Posterior cingulate gyrus (tissue), 11 donors: Measurements from ENCODE around the gene LRRC53.
A peak's percentile ranks its signal among the peaks of the same experiment; 100 is the strongest.

Experiments used
- DNase-seq, 10 donors: peaks; one replicate each; pipeline versions ENCODE4 v3.0.0 to v3.0.0-alpha.2; 2020 to 2021; ENCODE audit warnings: mixed read lengths in 3 of 10
- intact Hi-C: fragments of 100-400 bp; cut with DNase I; formaldehyde crosslinking; loops from one replicate; pipeline ENCODE4 v1.15.1; 2023

LRRC53 gene

DNA sequence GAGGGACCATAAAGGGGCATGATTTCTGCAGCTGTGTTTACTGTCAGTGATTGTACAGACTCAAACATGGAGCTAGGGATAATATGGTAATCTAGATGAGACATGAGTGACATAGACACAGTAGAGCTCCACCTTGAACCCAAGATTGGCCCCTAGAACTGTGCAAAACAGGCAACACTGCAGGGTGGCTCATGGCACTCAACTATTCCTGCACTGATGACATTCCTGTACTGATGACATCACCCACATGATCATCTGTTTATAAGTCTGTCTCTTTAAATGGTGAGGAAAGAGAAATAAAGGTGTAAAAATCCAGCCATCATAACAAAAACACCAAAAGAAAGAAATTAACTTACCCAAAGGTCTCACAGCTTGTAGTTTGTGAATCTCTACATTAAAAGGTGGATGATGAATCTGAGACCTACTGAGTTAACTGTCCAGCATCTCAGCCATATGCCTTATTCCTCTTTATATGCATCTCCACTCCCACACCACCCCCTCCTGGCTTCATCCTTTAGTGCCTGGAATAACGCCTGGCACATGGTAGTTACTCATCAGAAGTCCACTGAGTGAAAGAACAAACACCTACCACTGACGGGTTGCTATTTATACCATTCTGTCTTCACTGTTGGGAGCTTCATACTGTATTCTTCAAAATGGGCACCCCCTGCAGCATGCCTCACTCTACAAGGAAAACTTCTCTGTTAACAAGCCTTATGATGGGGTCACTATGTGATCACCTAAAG is at the start of gene LRRC53:
TSS of gene LRRC53 (minus strand) at position 442 of the 746 bp plus-strand sequence. CDS start 29,262 bp downstream, outside the sequence.
- intact Hi-C loops, result no loop called here
- peak in 5 of 10 donors; percentile 10 to 86 (median 23) for DNase-seq

- intact Hi-C loops, result no loop called here
- DNase-seq, result no peak
Observed at GRCh38 chr1:74549932-74550331, 37.5 kb upstream of the LRRC53 start.

- no peak for DNase-seq
- intact Hi-C loops, result no loop called here
Observed at GRCh38 chr1:74548961-74549750, 36.7 kb upstream of the LRRC53 start.

DNA sequence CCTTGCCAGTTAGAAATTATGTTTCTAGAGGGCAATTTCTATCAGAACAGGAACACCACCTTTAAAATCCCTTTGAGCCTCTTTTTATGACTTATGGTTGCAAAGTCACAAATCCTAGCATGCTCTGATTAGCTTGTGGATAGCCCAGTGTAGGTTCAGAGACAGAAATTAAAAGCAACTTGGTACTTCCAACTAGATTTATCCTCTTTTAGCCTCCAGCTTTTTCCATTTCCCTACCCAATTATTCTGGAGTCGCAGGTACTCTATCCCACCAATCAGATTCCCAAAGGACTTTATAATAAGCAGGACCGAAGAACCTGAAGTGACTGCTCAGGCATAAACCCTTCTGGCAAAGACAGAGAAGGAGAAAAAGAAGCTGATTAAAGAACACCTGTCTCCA is 33.4 kb upstream of the LRRC53 start:
- DNase-seq, result no peak
- intact Hi-C loops, result no loop called here

- intact Hi-C loops, result no loop called here
- no peak for DNase-seq
Observed at GRCh38 chr1:74534241-74534640, 21.8 kb upstream of the LRRC53 start.

- intact Hi-C loops, result no loop called here
- DNase-seq, result no peak
Observed at GRCh38 chr1:74531796-74532195, 19.4 kb upstream of the LRRC53 start.

- intact Hi-C loops, result no loop called here
- no peak for DNase-seq
Observed at GRCh38 chr1:74530892-74531291, 18.5 kb upstream of the LRRC53 start.

- DNase-seq, result peak in 1 of 10 donors; percentile 71
Observed at GRCh38 chr1:74528123-74528522, 15.7 kb upstream of the LRRC53 start.

DNA sequence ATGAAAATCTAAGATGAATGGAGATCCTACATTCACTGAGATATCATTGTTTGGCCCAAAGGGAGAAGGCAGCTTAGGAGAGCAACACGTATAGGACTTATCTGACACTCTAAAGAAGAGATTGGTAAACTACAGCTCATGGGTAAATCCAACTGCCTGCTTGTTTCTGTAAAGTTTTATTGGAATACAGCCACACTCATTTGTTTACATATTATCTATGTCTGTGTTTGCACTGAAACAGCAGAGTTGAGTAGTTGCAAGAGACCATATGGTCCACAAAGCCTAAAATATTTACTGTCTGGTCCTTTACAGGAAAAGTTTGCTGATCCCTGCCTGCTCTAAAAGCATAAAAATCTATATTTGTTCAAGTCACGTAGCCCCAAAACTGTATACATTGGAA is 14.3 kb upstream of the LRRC53 start:
- intact Hi-C loops, result no loop called here
- DNase-seq, result no peak

More at GRCh38 chr1:74528123-74528522, 15.7 kb upstream of the LRRC53 start:
- intact Hi-C loops, result no loop called here

DNA sequence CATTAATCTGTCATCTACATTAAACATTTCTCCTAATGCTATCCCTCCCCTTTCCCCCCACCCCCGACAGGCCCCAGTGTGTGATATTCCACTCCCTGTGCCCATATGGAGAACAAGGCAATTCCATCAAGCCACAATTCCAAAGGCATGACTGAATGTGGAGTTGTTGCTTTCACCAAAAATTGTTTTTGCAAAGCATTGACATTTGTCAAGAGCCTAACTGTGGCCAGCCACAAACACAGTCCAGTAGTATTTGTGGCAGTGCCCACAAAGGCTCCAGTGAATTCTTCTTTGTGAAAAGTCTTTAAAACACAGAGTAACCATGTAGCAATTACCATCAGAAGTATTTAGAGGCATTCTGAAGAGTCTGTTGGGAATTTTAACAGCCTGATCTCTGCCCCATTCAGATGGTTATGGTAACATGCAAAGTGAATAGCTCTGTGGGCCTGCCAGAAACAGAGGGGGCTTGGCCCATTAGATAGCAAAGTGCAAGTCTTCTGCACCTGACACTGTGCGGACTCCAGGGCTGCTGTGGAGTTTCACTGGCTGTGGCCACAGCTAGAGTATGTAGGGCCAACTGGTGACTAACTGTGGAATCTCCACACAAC is 11.6 kb upstream of the LRRC53 start:
- no peak for DNase-seq
- intact Hi-C loops, result no loop called here

- DNase-seq, result no peak
- intact Hi-C loops, result no loop called here
Observed at GRCh38 chr1:74522148-74522547, 9.7 kb upstream of the LRRC53 start.

DNA sequence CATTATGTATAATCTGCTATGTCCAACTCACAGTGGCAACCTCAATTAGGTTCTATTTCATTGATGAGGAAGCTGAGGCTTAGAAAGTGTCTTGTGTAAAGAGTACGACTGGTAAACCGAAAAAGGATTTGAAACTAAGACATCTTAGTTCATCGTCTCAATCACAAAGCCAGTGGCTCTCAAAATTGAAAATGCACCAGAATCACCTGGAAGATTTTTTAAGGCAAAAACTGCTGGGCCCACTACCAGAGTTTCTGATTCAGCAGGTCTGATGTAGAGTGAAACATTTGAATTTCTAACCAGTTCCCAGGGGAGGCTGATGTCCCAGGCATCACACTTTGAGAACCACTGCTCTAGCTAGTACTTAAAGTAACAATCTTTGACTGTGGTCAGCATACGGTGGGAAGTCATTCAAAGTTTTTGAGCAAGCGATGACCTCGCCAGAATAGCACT is 5.2 kb upstream of the LRRC53 start:
- intact Hi-C loops, result no loop called here
- DNase-seq, result no peak

DNA sequence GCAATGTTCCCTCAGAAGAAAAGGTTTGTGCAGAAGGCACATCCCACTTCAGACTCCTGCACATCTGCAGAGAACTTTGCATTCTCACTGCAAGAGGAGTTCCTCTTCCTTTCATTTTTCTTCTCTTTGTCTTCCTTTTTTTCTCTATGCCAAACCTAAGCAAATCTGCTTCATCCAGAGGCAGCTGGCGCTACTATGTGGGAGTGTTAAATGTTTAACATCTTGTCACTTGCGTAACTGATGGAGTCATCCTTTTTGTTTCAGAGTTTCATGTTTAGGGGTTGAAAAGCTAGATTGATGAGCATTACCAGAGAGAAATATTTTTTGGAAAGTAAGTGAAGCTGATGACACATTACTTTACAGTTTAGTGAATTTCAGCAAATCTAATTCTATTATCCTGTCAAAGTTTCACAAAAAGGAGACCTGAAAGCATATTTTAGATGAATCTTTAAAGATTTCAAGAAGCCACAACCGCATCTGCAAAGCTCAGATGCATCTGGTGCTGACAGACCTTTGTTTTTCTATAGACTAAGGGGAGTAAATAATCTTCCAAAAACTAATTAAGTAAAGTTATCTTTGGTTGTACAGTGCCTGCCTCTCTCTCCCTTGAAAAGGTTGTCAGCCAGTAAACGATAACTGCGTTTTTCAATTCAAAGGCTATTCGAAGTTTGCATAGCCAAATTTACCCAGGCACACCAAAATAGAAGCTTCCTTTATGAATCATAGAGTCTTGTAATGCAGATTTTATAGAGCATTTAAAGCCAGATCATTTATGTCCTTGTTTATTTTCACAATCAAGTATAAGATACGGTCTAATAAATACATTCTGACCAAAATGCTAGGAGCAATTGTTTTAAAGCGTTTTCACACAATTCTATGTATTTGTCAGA is 1.2 kb upstream of the LRRC53 start:
- peak in 3 of 10 donors; percentile 8 to 31 (median 25) for DNase-seq
- intact Hi-C loops, result no loop called here

DNA sequence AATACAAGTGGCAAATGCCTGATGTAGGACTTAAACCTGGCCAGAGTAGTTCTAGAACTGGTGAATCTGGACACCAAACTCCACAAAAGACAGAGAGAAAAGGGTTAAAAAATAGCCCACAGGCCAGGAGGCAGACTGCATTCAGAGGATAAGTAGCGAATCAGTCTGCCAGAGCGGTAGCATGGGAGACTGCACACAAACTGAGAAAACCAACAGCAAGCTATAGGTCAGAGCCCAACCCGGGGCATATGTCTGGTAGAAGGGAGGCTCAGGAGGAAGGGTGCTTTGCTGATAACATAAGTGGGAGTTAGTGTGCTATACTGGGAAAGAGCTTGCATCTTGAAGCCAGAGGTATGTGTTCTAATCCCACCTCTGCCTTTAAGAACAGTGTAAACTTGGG is 4.0 kb downstream of the LRRC53 start:
- intact Hi-C loops, result no loop called here
- DNase-seq, result no peak

- no peak for DNase-seq
- intact Hi-C loops, result no loop called here
Observed at GRCh38 chr1:74505928-74506710, 6.3 kb downstream of the LRRC53 start.

DNA sequence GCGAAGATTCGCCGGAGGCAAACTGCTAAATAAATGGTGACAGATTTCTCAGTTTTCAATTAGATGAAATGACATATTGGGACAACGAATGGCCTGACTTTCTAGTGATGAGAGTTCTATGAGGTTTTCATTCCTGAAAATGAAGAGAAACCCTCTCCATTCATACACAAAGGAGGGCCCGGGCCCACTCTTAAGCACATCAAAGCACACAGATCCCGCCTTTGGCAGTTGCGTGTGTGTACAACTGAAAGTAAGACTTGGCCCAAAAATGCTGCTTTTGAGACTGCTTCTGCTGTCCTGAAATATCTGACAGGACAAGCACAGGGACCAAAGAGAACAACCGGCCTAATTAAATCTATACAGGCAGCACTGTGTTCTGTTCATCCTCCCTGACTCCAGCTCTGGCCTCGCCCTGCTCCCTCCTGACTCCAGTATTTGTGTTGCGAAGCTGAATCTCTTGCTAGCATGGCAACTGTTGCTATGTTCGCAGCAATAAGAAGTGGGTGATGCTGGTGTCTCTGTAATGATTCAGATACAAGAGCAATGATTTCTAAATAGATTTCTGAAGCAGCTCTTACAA is 7.4 kb downstream of the LRRC53 start:
- peak in 6 of 10 donors; percentile 7 to 91 (median 41) for DNase-seq
- intact Hi-C loops, result no loop called here

DNA sequence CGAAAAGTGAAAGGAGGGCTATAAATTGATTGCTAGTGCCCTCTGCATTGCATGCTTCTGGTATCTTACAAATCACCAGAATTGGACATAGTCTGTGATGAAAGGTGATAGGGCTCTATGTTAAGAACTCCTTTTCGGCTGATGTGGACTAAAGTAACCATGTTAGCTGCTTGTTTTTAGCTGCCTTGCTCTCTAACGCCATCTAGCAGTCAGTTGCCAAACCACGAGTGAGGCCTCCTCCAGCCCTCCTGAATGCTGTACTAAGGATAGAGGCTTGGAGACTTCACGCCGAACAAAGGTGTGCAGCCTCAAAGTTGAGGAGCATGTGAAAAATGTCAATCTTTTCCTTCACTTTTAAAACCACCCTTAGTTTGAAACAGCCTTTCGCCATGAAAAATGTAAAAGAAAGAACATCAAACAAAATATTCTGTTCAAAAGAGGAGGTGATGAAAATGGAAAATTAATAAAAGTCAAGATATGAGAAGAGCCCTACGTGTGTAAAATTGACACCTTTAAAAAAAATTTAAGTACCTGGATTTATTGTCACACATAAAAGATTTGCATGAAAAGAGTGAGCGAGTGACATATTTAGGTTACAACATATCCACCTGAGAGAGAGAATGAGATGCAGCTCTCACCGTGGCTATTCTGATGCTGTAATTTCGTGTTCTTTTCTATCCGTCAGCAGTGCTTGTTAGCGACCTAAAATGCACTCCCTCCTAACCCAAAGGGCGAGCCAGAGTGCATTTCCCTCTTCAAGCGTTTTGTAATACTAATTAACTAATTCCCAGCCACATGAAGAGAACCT is 8.1 kb downstream of the LRRC53 start:
- intact Hi-C loops, result no loop called here
- DNase-seq, result peak; percentile 52 to 94 (median 70)

DNA sequence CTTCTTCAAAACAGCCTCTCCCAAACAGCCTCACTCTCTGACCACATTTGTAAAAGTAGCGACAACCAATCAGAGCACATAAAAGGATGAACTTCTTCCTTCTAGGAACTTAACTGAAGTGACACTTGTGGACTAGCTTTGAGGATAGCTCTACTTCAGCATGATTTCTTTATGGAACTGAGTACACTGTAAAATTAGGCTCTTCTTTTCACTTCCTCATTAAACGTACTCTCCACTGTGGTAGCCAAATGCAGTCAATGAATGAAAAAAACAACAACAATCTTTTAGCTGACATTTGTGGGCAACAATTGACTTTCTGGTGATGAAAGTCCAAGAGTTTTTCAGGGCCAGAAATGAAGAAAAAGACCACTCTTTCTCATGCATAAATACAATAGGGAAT is 9.6 kb downstream of the LRRC53 start:
- no peak for DNase-seq
- intact Hi-C loops, result no loop called here
